PC-9 (cell line): ENCODE results near the gene UQCRC1.

Experiments used
- CTCF ChIP-seq: fragments of 200-600 bp; sonication (generic); conservative IDR thresholded peaks from 2 replicates; pipeline ENCODE4 v1.6.1; 2017; ENCODE audit warnings: mixed run types, antibody characterized with exemption, mild to moderate bottlenecking, moderate library complexity
- EZH2 ChIP-seq: fragments of 200-600 bp; sonication (generic); IDR thresholded peaks from 2 replicates; pipeline ENCODE4 v1.8.0; 2017; ENCODE audit warnings: antibody characterized with exemption, low read depth

DNA sequence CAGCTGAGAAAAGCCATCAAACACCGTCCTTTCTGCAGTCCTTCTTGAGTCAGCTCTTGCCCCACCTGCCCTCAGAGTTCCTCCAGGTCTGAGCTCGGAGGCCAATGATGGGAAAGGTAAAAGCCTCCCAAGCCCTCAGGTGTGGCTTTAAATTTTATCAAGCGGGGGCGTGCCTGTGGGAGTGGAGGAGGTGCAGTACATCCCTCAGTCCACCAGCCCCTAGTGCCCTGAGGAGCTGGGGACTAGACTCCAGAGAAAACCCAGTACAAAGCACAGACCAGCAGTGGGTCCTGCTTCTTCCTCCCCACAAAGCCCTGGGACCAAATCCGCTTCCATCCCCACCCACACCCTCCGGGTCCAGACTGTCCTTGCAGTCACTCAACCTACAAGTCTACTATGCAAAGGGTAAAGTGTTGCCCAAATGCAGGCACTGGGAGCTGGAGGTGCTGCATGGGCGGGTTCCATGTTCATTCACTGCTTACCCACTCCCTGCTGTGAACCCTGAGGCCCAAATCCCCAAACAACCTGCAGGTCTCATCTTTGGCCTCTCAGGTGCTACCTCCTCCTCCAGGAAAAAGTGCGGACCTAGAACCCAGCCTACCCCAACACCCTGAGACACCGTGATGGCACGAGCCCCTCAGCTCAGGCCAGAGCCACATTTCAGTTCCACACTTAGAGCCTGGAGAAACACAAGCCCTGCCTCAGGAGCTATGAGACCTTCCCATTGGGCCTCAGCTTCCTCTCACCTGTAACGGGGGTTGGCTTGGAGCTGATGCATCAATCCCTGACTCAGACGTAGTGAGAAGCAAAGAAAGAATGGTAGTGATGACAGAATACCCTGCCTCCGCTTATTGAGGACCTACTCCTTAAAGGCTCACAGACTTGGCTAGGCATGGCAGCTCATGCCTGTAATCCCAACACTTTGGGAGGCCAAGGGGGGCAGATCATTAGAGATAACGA is 55.3 kb downstream of the UQCRC1 start:
- TF ChIP-seq CTCF (no peak), EZH2 (no peak)
